ENCODE results near the gene TRH.
"Not testable (repeated sequence)": the region's sequence is repeated elsewhere in the genome, so short reads cannot be mapped to it uniquely, and the experiment has no call there.

The TRH gene

DNA sequence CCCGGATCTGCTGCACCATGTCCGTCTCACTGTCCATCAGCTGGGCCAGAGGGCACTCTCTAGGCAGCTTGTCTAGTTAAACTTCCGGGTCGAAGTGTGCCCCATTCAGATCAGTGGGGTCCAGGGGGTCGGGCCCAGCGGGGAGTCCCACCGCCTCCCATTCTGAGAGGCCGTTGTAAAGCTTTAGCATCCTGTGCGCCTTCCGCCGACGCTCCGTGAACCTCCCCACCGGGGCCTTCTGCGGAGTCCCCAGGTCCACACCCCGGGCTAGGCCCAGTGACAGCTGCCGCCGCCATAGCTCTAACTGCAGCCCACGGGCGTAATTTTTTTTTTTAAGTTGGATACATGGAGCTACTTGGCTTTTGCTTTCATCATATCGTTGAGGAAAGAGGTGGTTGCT is 38.7 kb downstream of the TRH start:
- DNase-seq, result not testable (repeated sequence)

GRCh38 chr3:130014526-130014925 is 40.0 kb downstream of the TRH start:
- no peak for DNase-seq

DNA sequence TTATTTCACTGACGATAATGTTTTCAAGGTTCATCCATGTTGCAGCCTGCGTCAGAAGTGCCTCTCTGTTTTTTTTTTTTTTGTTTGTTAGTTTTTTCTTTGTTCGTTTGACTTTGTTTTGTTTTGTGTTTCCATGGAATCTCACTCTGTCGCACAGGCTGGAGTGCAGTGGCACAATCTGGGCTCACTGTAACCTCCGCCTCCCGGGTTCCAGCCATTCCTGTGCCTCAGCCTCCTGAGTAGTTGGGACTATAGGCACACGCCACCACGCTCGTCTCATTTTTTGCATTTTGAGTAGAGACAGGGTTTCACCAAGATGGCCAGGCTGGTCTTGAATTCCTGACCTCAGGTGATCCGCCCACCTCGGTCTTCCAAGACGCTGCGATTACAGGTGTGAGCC is 43.1 kb downstream of the TRH start:
- not testable (repeated sequence) for DNase-seq

DNA sequence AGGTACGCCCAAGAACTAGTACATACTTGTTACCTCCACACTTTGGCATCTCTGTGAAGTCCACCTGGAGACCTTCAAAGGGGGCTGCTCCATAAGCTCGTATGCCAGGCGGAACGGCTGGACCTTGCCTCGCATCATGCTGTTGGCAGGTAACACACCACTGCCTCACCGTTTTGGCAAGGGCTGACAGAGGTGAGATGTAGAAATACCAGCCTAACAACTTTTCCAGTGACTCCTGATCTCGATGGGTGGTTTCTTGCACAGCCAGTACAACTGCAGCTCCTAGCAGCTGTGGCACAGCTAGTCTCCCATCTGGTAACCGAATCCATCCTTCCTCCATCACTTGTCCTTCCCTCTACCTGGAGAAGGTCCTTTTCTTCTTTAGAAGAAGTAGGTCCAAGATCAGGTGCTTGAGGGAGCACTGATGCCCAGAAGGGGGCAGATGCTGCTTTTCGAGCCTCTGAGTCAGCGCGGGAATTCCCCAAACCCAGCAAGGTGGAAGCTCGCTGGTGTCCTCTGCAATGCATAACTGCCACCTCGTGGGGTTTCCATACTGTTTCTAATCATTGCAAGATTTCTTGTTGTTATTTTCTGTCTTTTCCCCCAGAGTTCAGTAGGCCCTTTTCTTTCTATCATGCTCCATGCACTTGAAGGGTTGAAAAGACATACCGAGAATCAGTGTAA is 51.8 kb downstream of the TRH start:
- not testable (repeated sequence) for DNase-seq

- not testable (repeated sequence) for DNase-seq
Measured at GRCh38 chr3:130027437-130027836, 52.9 kb downstream of the TRH start.
